D721Med (cell line): Measurements from ENCODE around the gene PGAM5.

Experiments
- DNase-seq: peaks from one replicate; pipeline ENCODE4 v3.0.0; 2011; ENCODE audit warnings: low spot score; ENCODE audit not compliant: insufficient read length
- FAIRE-seq: peaks from 2 replicates; lab custom pipeline; 2011; peaks lifted over from hg19 to GRCh38; lab: Jason Lieb, UNC
- TF ChIP-seq, protein P1 (sequence below): IDR thresholded peaks from 2 replicates; pipeline ENCODE4 v1.5.1; 2012; ENCODE audit warnings: mild to moderate bottlenecking, control low read depth; ENCODE audit not compliant: insufficient read depth; ENCODE audit errors: missing control alignments

The PGAM5 gene

DNA sequence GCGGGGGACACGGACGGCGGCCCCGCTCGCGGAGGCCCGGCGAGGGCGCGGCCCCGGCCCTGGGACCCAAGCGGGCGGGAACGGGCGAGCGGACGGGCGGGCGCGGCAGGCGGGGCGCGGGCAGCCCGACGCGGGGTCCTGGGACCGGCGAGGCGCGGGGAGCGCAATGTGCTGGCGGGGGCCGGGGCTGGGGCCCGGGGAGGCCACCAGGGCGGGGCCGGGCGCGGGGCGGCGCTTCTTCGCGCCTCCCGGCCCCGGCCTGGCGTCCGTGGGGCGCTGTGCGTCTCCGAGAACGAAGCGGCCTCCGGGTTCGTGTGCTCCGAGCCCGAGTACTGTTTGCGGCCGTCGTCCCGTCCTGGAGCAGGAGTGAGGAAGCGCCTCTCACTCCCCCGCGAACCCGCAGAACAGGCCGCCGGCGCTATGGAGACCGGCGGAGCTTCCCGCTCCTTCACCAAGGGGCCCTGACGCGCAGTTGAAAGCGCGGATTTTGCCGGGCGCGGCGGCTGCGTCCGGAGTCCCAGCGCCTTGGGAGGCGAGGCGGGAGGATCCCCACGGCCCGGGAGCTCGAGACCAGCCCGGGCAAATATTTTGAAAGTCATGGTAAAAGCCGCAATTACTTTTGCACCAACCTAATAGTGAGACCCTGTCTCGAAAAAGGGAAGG, 51.4 kb downstream of the PGAM5 start:
- DNase-seq, result peak; percentile 84
- no peak for FAIRE-seq
- TF ChIP-seq, protein P1, sequence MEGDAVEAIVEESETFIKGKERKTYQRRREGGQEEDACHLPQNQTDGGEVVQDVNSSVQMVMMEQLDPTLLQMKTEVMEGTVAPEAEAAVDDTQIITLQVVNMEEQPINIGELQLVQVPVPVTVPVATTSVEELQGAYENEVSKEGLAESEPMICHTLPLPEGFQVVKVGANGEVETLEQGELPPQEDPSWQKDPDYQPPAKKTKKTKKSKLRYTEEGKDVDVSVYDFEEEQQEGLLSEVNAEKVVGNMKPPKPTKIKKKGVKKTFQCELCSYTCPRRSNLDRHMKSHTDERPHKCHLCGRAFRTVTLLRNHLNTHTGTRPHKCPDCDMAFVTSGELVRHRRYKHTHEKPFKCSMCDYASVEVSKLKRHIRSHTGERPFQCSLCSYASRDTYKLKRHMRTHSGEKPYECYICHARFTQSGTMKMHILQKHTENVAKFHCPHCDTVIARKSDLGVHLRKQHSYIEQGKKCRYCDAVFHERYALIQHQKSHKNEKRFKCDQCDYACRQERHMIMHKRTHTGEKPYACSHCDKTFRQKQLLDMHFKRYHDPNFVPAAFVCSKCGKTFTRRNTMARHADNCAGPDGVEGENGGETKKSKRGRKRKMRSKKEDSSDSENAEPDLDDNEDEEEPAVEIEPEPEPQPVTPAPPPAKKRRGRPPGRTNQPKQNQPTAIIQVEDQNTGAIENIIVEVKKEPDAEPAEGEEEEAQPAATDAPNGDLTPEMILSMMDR, result no peak

DNA sequence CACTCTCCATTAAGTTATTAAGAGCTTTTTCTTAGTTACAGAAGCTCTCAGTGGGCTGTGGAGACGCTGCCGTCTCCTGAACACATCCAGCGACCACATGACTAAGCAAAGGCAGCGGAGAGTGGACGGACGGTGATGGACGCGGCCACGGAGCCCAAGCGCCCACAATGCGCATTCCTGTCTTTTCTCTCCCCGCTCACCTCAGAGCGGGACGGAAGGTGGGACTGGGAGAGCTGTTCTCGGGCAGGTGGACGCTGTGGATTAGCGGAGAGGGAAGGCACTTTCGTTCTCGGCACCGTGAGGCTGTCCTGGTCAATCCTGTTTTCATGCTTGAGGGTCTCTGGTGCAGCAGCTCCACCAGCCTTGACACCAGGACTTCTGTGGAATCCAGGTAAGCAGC, 53.6 kb downstream of the PGAM5 start:
- TF ChIP-seq, protein P1, result no peak
- FAIRE-seq (no peak), DNase-seq (no peak)

DNA sequence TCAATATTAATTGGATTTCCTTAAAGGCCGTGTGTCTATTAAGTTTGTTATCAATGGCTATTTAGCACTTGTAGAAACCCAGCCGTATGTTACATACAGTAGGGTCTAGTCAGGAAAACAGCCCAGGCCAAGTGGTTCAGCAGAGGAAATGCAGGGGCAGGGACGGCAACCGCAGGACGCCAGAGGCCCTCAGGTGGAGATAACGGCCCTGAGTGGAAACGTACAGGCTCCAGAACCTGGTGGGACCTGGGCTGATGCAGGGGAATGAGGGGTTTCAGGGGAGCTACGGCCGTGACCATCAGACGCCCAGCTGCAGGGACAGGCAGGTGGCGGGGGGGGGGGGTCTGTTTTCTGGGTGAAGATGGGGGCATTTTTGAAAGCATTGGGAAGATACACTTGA, 54.7 kb downstream of the PGAM5 start:
- FAIRE-seq (no peak), DNase-seq (no peak)
- TF ChIP-seq, protein P1, result no peak

DNA sequence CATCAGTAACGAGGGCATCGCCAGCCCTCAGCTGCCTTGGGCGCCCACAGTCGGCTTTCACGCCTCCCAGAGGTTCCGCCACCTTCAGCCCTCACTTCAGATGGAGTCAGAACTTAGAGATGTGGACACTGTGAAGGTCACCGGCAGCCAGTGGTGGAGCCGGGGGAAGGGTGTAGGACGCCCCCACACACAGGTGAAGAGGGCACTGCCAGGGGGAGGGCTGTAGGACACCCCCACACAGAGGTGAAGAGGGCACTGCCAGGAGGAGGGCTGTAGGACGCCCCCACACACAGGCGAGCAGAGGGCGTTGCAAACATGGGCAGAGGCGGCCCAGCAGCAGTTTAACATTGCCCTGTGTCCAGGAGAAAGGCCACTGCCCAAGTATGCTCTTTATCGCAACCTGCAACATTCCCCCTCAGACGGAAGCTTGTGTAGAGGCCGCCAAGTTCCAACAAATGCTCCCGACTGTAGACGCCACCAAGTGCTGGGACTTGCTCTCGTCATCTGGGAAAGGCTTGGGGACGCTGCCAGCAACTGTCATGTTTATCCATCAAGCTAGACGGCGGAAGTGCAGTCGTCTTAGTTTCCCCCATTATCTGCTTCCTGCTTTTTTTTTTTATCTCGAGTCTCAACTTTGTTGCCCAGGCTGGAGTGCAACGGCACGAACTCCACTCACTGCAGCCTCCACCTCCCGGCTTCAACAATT, 55.9 kb downstream of the PGAM5 start:
- DNase-seq, result no peak
- no peak for FAIRE-seq
- TF ChIP-seq, protein P1, result no peak

DNA sequence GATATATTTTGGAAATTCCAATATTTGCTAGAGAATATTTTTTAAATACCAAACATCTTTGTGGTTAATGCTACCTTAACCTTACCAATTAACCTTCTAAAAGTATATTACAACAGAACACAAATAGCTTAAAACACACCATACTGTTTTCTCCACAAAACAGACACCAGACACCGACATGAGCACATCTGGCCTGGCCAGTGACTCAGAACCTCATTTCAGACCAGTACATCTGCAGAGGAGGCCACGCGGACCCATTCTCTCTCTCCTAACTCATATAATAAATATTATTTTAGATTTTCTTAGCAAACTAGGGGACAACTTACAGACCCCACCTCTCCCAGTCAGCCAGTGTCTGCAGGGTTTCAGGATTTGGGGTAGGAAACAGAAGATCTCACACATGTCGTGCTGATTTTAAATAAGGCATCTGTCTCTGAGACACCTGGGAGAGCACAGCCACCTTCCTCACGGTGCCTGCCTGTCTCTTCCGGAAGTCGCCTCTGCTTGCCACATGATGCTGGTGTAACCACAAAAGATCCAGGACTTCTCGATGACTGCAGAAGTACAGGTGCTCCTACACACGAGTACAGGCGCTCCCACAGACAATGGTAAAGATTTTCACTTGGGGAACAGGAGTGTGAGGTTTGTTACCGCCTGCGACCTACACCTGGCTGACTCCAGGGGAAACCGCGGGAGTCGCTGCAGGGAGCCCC, 60.6 kb downstream of the PGAM5 start:
- TF ChIP-seq, protein P1, result no peak
- no peak for DNase-seq
- no peak for FAIRE-seq
